OCI-LY3 (cell line): ENCODE data around the gene ATP8B1.

ENCODE experiments used
- H2AFZ ChIP-seq: fragments of 200-600, 300-600 bp; shearing (Covaris generic); 2 replicates; pipeline ENCODE4 v1.6.0; 2014; ENCODE audit warnings: antibody characterized with exemption, low read depth, low read length
- H3K27ac ChIP-seq: fragments of 200-600, 300-600 bp; sonication (generic); 2 replicates; pipeline ENCODE4 v1.5.1; 2014; ENCODE audit warnings: mild to moderate bottlenecking, low read length, moderate library complexity, mixed read lengths
- H3K27me3 ChIP-seq: fragments of 200-600, 300-600 bp; sonication (generic); 2 replicates; pipeline ENCODE4 v1.6.1; 2014; ENCODE audit warnings: low read depth, low read length, mixed read lengths
- H3K36me3 ChIP-seq: fragments of 200-600, 300-600 bp; sonication (generic); replicated peaks from 2 replicates; pipeline ENCODE3; 2014; ENCODE audit warnings: low read depth, low read length, mixed read lengths
- H3K4me1 ChIP-seq: fragments of 300-600, 200-600 bp; sonication (generic); 2 replicates; pipeline ENCODE4 v1.6.1; 2014; ENCODE audit warnings: low read length, mixed read lengths
- H3K4me2 ChIP-seq: fragments of 200-600, 300-600 bp; sonication (generic); 2 replicates; pipeline ENCODE4 v1.6.1; 2014; ENCODE audit warnings: low read length, mixed read lengths
- H3K4me3 ChIP-seq: fragments of 300-600, 200-600 bp; sonication (generic); 2 replicates; pipeline ENCODE4 v1.5.1; 2014; ENCODE audit warnings: antibody characterized with exemption, mild to moderate bottlenecking, low read length, moderate library complexity
- H3K79me2 ChIP-seq: fragments of 300-600, 200-600 bp; shearing (Covaris generic); 2 replicates; pipeline ENCODE4 v1.6.1; 2014; ENCODE audit warnings: mild to moderate bottlenecking, low read length, mixed read lengths
- H3K9ac ChIP-seq: fragments of 300-600, 200-600 bp; shearing (Covaris generic); 2 replicates; pipeline ENCODE4 v1.6.0; 2014; ENCODE audit warnings: mild to moderate bottlenecking, low read length, moderate library complexity
- H3K9me3 ChIP-seq: fragments of 200-600, 300-600 bp; shearing (Covaris generic); 2 replicates; pipeline ENCODE4 v1.6.1; 2014; ENCODE audit warnings: low read length, mixed read lengths; ENCODE audit not compliant: insufficient read depth
- H4K20me1 ChIP-seq: fragments of 200-600, 300-600 bp; sonication (generic); 2 replicates; pipeline ENCODE4 v1.6.1; 2016; ENCODE audit warnings: low read length, mixed read lengths; ENCODE audit not compliant: insufficient read depth
- EZH2phosphoT487 ChIP-seq: fragments of 200-600 bp; shearing (Covaris generic); IDR thresholded peaks from 2 replicates; pipeline ENCODE4 v1.6.1; 2018; ENCODE audit warnings: antibody characterized with exemption, mixed run types, low read depth
- TF ChIP-seq, protein P1 (sequence below): fragments of 200-600, 300-600 bp; sonication (generic); IDR thresholded peaks from 2 replicates; pipeline ENCODE4 v1.5.1; 2014; ENCODE audit warnings: antibody characterized with exemption, low read length, low read depth

Gene ATP8B1

DNA sequence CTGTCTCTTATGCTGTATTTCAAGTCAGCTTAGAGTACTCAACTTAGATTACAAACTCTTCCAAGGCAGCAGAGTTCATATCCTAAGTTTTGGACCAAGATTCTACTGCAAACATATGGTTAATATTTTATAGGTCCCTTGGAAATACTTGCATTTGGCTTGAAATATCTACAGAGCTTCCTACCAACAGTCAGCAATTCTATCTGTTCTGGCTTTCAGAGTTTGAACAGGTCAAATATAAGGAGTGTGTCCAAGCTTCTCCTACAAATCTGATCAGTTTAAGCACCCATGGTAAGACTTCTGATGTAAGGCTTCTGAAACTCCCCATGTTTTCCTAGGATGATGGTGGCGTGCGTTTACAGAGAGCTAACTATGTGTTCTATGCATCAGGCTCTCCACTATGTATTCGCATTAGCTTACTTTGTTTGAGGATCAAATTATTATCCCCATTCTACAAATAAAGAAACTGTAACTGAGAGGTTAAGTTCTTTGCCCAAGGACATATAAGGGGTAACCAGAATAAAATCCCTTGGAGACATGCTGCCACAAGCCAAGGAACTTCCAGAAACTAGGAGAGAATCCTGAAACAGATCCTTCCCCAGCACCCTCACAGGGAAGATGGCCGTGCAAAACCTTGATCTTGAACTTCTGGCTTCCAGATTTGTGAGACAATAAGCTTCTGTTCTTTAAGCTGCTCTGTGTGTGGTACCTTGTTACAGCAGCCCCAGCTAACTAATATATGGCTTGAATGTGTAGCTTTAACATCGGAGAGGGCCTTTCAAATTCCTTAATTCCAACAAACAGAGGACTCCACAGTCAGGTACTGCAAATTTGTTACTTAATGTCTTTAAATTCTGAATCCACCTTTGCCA is 55.1 kb downstream of the ATP8B1 start:
- TF ChIP-seq EZH2phosphoT487: no peak
- TF ChIP-seq, protein P1, sequence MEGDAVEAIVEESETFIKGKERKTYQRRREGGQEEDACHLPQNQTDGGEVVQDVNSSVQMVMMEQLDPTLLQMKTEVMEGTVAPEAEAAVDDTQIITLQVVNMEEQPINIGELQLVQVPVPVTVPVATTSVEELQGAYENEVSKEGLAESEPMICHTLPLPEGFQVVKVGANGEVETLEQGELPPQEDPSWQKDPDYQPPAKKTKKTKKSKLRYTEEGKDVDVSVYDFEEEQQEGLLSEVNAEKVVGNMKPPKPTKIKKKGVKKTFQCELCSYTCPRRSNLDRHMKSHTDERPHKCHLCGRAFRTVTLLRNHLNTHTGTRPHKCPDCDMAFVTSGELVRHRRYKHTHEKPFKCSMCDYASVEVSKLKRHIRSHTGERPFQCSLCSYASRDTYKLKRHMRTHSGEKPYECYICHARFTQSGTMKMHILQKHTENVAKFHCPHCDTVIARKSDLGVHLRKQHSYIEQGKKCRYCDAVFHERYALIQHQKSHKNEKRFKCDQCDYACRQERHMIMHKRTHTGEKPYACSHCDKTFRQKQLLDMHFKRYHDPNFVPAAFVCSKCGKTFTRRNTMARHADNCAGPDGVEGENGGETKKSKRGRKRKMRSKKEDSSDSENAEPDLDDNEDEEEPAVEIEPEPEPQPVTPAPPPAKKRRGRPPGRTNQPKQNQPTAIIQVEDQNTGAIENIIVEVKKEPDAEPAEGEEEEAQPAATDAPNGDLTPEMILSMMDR: no peak
- Histone ChIP-seq H3K9ac (peak overlapping the region; percentile 35), H3K27me3 (no peaks in the 10 kb centered on the region), H3K4me2 (peak overlapping the region; percentile 54), H3K27ac (peak overlapping the region; percentile 62), H3K9me3 (no peaks in the 10 kb centered on the region), H2AFZ (peak overlapping the region; percentile 18; the same call in 1 of the 2 replicates), H3K4me1 (peaks cover 45% of the 10 kb centered on the region), H3K79me2 (no peaks in the 10 kb centered on the region), H3K4me3 (peak overlapping the region; percentile 25), H4K20me1 (no peaks in the 10 kb centered on the region), H3K36me3 (no peaks in the 10 kb centered on the region)

DNA sequence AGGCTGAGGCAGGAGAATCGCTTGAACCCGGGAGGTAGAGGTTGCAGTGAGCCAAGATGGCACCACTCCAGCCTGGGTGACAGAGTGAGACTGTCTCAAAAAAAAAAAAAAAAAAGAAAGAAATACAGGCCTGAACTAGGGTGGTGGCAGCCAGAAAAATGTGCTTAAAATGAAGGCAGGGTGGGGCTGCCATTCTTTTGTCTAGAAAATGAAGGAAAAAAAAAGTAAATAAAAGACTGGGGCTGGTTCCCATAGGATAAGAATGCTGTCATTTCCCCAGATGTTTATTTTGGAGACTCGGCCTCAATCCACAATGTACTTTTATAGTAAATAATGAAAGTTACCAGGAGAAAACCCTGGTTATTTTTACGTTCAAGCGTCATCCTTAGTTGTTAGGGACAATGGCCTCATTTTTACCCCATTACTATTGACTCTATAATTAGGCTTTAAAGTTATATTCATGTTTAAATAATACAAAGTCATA is 58.9 kb downstream of the ATP8B1 start:
- Histone ChIP-seq H3K9me3 (no peaks in the 10 kb centered on the region), H3K36me3 (no peaks in the 10 kb centered on the region), H3K27me3 (no peaks in the 10 kb centered on the region), H4K20me1 (no peaks in the 10 kb centered on the region), H3K4me2 (no peak overlapping the region), H3K4me1 (peaks cover 20% of the 10 kb centered on the region), H3K27ac (no peak overlapping the region), H3K79me2 (no peaks in the 10 kb centered on the region), H3K4me3 (no peak overlapping the region), H2AFZ (no peak overlapping the region), H3K9ac (no peak overlapping the region)
- TF ChIP-seq EZH2phosphoT487: no peak
- TF ChIP-seq, protein P1: no peak

GRCh38 chr18:57743008-57743407 is 60.1 kb downstream of the ATP8B1 start:
- no peak overlapping the region for H3K4me2 ChIP-seq
- H4K20me1 ChIP-seq: no peaks in the 10 kb centered on the region
- H3K36me3 ChIP-seq: no peaks in the 10 kb centered on the region
- TF ChIP-seq EZH2phosphoT487: no peak
- TF ChIP-seq, protein P1: no peak
- no peaks in the 10 kb centered on the region for H3K9me3 ChIP-seq
- no peak overlapping the region for H2AFZ ChIP-seq
- no peak overlapping the region for H3K4me3 ChIP-seq
- H3K79me2 ChIP-seq: no peaks in the 10 kb centered on the region
- no peak overlapping the region for H3K9ac ChIP-seq
- H3K27ac ChIP-seq: no peak overlapping the region
- peaks cover 8% of the 10 kb centered on the region for H3K4me1 ChIP-seq
- no peaks in the 10 kb centered on the region for H3K27me3 ChIP-seq

- no peak for TF ChIP-seq EZH2phosphoT487
- TF ChIP-seq, protein P1: no peak
- no peak overlapping the region for H2AFZ ChIP-seq
- H3K9ac ChIP-seq: no peak overlapping the region
- no peak overlapping the region for H3K27ac ChIP-seq
- no peak overlapping the region for H3K4me2 ChIP-seq
- no peaks in the 10 kb centered on the region for H3K36me3 ChIP-seq
- no peaks in the 10 kb centered on the region for H3K4me1 ChIP-seq
- no peak overlapping the region for H3K4me3 ChIP-seq
- no peaks in the 10 kb centered on the region for H3K9me3 ChIP-seq
- no peaks in the 10 kb centered on the region for H4K20me1 ChIP-seq
- no peaks in the 10 kb centered on the region for H3K27me3 ChIP-seq
- no peaks in the 10 kb centered on the region for H3K79me2 ChIP-seq
Observed at GRCh38 chr18:57741273-57741672, 61.8 kb downstream of the ATP8B1 start.
